ENCODE data around the gene INIP. TPM values are rescaled to one million over a fixed set of nuclear protein-coding genes. Genes with fewer than 3 reads are reported as not detected.
A peak's percentile ranks its signal among the peaks of the same experiment; 100 is the strongest.

INIP gene
- total and polyA plus RNA-seq, 2 of the 13 experiments (the other 11 are each of a cell fraction or from before 2014, with no cell fraction given), result 13.6 to 28.6 TPM

DNA sequence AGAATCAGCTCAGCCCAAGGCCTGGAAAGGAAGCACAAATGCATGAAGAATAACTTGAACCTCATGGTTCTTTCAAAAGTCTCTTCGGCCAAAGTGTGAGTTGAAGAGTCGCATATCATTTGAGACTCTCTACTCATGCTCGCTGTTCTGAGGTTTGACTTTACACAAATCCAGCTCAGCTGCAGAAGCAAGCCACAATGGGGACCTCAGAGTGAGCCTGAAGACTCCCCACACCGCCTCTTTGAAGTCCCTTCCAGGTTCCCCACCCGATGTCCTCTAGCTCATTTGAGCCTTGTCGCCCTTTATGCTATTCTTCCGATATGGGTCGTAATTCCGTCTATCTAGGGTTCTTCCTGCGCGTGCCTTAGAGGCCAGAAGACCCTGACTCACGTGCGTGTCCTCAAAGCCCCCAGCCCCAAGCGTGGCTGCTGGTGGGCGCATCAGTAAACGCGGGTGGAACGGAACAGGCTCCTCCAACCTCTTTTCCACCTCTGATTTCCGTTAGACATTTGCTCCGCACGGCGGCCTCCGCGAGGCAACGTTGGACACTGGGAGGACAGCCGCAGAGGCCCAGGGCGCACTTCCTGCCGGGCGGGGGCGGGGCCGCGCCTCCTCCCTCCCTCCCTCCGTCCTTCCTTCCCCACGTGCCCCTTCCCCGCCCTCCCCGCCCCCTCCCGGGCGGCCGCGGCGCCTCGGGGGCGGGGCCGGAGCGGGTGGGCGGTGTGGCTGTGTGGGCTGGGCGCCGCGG, 32.3 kb upstream of the INIP start, which contains the start of gene SNX30 (continued):
- TF ChIP-seq, protein P1, sequence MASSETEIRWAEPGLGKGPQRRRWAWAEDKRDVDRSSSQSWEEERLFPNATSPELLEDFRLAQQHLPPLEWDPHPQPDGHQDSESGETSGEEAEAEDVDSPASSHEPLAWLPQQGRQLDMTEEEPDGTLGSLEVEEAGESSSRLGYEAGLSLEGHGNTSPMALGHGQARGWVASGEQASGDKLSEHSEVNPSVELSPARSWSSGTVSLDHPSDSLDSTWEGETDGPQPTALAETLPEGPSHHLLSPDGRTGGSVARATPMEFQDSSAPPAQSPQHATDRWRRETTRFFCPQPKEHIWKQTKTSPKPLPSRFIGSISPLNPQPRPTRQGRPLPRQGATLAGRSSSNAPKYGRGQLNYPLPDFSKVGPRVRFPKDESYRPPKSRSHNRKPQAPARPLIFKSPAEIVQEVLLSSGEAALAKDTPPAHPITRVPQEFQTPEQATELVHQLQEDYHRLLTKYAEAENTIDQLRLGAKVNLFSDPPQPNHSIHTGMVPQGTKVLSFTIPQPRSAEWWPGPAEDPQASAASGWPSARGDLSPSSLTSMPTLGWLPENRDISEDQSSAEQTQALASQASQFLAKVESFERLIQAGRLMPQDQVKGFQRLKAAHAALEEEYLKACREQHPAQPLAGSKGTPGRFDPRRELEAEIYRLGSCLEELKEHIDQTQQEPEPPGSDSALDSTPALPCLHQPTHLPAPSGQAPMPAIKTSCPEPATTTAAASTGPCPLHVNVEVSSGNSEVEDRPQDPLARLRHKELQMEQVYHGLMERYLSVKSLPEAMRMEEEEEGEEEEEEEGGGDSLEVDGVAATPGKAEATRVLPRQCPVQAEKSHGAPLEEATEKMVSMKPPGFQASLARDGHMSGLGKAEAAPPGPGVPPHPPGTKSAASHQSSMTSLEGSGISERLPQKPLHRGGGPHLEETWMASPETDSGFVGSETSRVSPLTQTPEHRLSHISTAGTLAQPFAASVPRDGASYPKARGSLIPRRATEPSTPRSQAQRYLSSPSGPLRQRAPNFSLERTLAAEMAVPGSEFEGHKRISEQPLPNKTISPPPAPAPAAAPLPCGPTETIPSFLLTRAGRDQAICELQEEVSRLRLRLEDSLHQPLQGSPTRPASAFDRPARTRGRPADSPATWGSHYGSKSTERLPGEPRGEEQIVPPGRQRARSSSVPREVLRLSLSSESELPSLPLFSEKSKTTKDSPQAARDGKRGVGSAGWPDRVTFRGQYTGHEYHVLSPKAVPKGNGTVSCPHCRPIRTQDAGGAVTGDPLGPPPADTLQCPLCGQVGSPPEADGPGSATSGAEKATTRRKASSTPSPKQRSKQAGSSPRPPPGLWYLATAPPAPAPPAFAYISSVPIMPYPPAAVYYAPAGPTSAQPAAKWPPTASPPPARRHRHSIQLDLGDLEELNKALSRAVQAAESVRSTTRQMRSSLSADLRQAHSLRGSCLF (CRISPR knock-in tag; IDR thresholded peaks at IDR 0.05; ENCODE audit: borderline replicate concordance), result no peak
- no peak for TF ChIP-seq EZH2 (conservative IDR thresholded peaks at IDR 0.05; ENCODE audit: low read depth, low read length)
- TF ChIP-seq HNRNPH1 (optimal IDR thresholded peaks at IDR 0.05; ENCODE audit: low read depth, low read length), result no peak
- peak; percentile 69; the same call in 1 of the 2 replicates for TF ChIP-seq SIN3A (IDR thresholded peaks at IDR 0.05; ENCODE audit: borderline replicate concordance, low read depth, low read length)
- TF ChIP-seq, protein P2, sequence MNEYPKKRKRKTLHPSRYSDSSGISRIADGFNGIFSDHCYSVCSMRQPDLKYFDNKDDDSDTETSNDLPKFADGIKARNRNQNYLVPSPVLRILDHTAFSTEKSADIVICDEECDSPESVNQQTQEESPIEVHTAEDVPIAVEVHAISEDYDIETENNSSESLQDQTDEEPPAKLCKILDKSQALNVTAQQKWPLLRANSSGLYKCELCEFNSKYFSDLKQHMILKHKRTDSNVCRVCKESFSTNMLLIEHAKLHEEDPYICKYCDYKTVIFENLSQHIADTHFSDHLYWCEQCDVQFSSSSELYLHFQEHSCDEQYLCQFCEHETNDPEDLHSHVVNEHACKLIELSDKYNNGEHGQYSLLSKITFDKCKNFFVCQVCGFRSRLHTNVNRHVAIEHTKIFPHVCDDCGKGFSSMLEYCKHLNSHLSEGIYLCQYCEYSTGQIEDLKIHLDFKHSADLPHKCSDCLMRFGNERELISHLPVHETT (CRISPR knock-in tag; conservative IDR thresholded peaks at IDR 0.05), result no peak
- no peak for TF ChIP-seq ZNF496 (CRISPR knock-in tag; IDR thresholded peaks at IDR 0.05; ENCODE audit: insufficient replicate concordance)
- TF ChIP-seq, protein P3, sequence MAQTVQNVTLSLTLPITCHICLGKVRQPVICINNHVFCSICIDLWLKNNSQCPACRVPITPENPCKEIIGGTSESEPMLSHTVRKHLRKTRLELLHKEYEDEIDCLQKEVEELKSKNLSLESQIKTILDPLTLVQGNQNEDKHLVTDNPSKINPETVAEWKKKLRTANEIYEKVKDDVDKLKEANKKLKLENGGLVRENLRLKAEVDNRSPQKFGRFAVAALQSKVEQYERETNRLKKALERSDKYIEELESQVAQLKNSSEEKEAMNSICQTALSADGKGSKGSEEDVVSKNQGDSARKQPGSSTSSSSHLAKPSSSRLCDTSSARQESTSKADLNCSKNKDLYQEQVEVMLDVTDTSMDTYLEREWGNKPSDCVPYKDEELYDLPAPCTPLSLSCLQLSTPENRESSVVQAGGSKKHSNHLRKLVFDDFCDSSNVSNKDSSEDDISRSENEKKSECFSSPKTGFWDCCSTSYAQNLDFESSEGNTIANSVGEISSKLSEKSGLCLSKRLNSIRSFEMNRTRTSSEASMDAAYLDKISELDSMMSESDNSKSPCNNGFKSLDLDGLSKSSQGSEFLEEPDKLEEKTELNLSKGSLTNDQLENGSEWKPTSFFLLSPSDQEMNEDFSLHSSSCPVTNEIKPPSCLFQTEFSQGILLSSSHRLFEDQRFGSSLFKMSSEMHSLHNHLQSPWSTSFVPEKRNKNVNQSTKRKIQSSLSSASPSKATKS (CRISPR knock-in tag; IDR thresholded peaks at IDR 0.05), result no peak
- TF ChIP-seq, protein P4, sequence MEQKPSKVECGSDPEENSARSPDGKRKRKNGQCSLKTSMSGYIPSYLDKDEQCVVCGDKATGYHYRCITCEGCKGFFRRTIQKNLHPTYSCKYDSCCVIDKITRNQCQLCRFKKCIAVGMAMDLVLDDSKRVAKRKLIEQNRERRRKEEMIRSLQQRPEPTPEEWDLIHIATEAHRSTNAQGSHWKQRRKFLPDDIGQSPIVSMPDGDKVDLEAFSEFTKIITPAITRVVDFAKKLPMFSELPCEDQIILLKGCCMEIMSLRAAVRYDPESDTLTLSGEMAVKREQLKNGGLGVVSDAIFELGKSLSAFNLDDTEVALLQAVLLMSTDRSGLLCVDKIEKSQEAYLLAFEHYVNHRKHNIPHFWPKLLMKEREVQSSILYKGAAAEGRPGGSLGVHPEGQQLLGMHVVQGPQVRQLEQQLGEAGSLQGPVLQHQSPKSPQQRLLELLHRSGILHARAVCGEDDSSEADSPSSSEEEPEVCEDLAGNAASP (CRISPR knock-in tag; IDR thresholded peaks at IDR 0.05; ENCODE audit: borderline replicate concordance), result peak; percentile 69
- peak; percentile 89 for TF ChIP-seq ZFX (CRISPR knock-in tag; IDR thresholded peaks at IDR 0.05; ENCODE audit: low read depth)
- no peak for TF ChIP-seq TRIM24 (CRISPR knock-in tag; IDR thresholded peaks at IDR 0.05)
- peak; percentile 48 for TF ChIP-seq TEAD3 (CRISPR knock-in tag; optimal IDR thresholded peaks at IDR 0.05; ENCODE audit: borderline replicate concordance)
- TF ChIP-seq HHEX (CRISPR knock-in tag; IDR thresholded peaks at IDR 0.05), result no peak
- TF ChIP-seq, protein P5, sequence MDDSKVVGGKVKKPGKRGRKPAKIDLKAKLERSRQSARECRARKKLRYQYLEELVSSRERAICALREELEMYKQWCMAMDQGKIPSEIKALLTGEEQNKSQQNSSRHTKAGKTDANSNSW (CRISPR knock-in tag; IDR thresholded peaks at IDR 0.05; ENCODE audit: borderline replicate concordance), result no peak; the same call in 1 of the 2 replicates
- no peak for TF ChIP-seq GTF2F1 (IDR thresholded peaks at IDR 0.05; ENCODE audit: low read length)
- TF ChIP-seq NR2C2 (CRISPR knock-in tag; IDR thresholded peaks at IDR 0.05; ENCODE audit: borderline replicate concordance), result 0 out of 2 replicates have a peak, but pooled peaks have one; percentile 26
- TF ChIP-seq NRL (CRISPR knock-in tag; IDR thresholded peaks at IDR 0.05; ENCODE audit: borderline replicate concordance), result peak; percentile 76
- TF ChIP-seq FOXP1 (IDR thresholded peaks at IDR 0.05), result no peak
- TF ChIP-seq FOXP1 (CRISPR knock-in tag; IDR thresholded peaks at IDR 0.05), result no peak; the same call in 1 of the 2 replicates
- TF ChIP-seq STAG1 (CRISPR knock-in tag; IDR thresholded peaks at IDR 0.05), result no peak; the same call in 1 of the 2 replicates
- TF ChIP-seq SNRNP70 (IDR thresholded peaks at IDR 0.05; ENCODE audit: low read depth, low read length), result no peak
